Bone marrow (tissue), 2 donors: ENCODE results near the gene GGT5.
"Not testable (repeated sequence)": the region's sequence is repeated elsewhere in the genome, so short reads cannot be mapped to it uniquely, and the experiment has no call there.

Source experiments
- DNase-seq, 2 donors: peaks; one replicate each; lab custom pipeline; 2025; lab: John Stamatoyannopoulos, UW

Gene GGT5

GRCh38 chr22:24182900-24183246 is 62.0 kb downstream of the GGT5 start:
- DNase-seq, result not testable (repeated sequence)

- no peak for DNase-seq
These were observed 62.6 kb downstream of the GGT5 start for GRCh38 chr22:24181996-24182899.

- no peak for DNase-seq
These were observed 63.5 kb downstream of the GGT5 start, which contains the start of gene SUSD2 for GRCh38 chr22:24181088-24181995. SUSD2 (plus strand) TSS chr22:24181487; CDS start chr22:24181520, 33 bp downstream.

GRCh38 chr22:24180316-24181087 is 64.4 kb downstream of the GGT5 start:
- DNase-seq, result no peak

- DNase-seq, result no peak
These were observed 65.2 kb downstream of the GGT5 start for GRCh38 chr22:24179478-24180210.

GRCh38 chr22:24178502-24179440 is 66.1 kb downstream of the GGT5 start:
- DNase-seq, result no peak

- no peak for DNase-seq
These were observed 66.9 kb downstream of the GGT5 start for GRCh38 chr22:24178021-24178431.

- no peak for DNase-seq
These were observed 67.4 kb downstream of the GGT5 start for GRCh38 chr22:24177456-24177855.

GRCh38 chr22:24177045-24177444 is 67.8 kb downstream of the GGT5 start:
- no peak for DNase-seq

GRCh38 chr22:24176630-24177029 is 68.3 kb downstream of the GGT5 start:
- no peak for DNase-seq

- DNase-seq, result no peak
These were observed 68.8 kb downstream of the GGT5 start for GRCh38 chr22:24176040-24176439.

GRCh38 chr22:24175160-24175808 is 69.6 kb downstream of the GGT5 start:
- peak; percentile 23 to 30 for DNase-seq

GRCh38 chr22:24171822-24172221 is 73.1 kb downstream of the GGT5 start:
- DNase-seq, result no peak

GRCh38 chr22:24170632-24171031 is 74.2 kb downstream of the GGT5 start:
- no peak for DNase-seq

- no peak for DNase-seq
These were observed 74.7 kb downstream of the GGT5 start for GRCh38 chr22:24170188-24170587.
